ENCODE data around the gene GRB10. TPM values are rescaled to one million over a fixed set of nuclear protein-coding genes. Genes with fewer than 3 reads are reported as not detected.
A peak's percentile ranks its signal among the peaks of the same experiment; 100 is the strongest.

GRB10 gene
- total RNA-seq, 1 experiment from 2014 or later = 68.2 TPM

GRCh38 chr7:50808282-50808888, 25.7 kb upstream of the GRB10 start:
- H3K36me3 Mint-ChIP-seq (ENCODE audit: insufficient read depth, unreplicated experiment) = no peaks in the 10 kb centered on the region
- no peak overlapping the region for H3K27ac Mint-ChIP-seq (ENCODE audit: low read depth, unreplicated experiment)
- no peak overlapping the region for H3K4me3 Mint-ChIP-seq (ENCODE audit: unreplicated experiment)
- no peak for TF ChIP-seq CTCF (IDR thresholded peaks at IDR 0.05; ENCODE audit: unreplicated experiment)
- DNase-seq (ENCODE audit: unreplicated experiment) = no peak
- no TSS peak for BruUV-seq (replicated peaks)
- intact Hi-C loops (cut with micrococcal nuclease) = no loop called here
- H3K27me3 Mint-ChIP-seq (ENCODE audit: insufficient read depth, unreplicated experiment) = no peaks in the 10 kb centered on the region
- ChIA-PET CTCF (interaction anchor here (0.5 to 2.7 kb wide), 3 partner anchors 12 to 353 kb away, joined by 3 to 8 read pairs (median 4); no protein-coding TSS in a partner anchor), POLR2A (interaction anchor here (0.9 to 1.4 kb wide), 3 partner anchors 9 to 16 kb away, joined by 3 to 4 read pairs (median 4); no protein-coding TSS in a partner anchor)
- H3K9me3 Mint-ChIP-seq (ENCODE audit: unreplicated experiment) = no peaks in the 10 kb centered on the region
- peaks cover 8% of the 10 kb centered on the region for H3K4me1 Mint-ChIP-seq (ENCODE audit: insufficient read depth, unreplicated experiment)

- intact Hi-C loops (cut with micrococcal nuclease) = no loop called here
- Mint-ChIP-seq H3K4me1 (ENCODE audit: insufficient read depth, unreplicated experiment) (peaks cover 10% of the 10 kb centered on the region), H3K9me3 (ENCODE audit: unreplicated experiment) (no peaks in the 10 kb centered on the region), H3K4me3 (ENCODE audit: unreplicated experiment) (no peak overlapping the region), H3K36me3 (ENCODE audit: insufficient read depth, unreplicated experiment) (no peaks in the 10 kb centered on the region), H3K27me3 (ENCODE audit: insufficient read depth, unreplicated experiment) (no peaks in the 10 kb centered on the region), H3K27ac (ENCODE audit: low read depth, unreplicated experiment) (no peak overlapping the region)
- CTCF ChIA-PET = interaction anchor here (0.6 to 2.7 kb wide), 4 partner anchors 61 to 358 kb away, joined by 3 to 8 read pairs (median 3); no protein-coding TSS in a partner anchor
- POLR2A ChIA-PET = no interaction called here
- BruUV-seq (replicated peaks) = no TSS peak
- TF ChIP-seq CTCF (IDR thresholded peaks at IDR 0.05; ENCODE audit: unreplicated experiment) = no peak
- DNase-seq (ENCODE audit: unreplicated experiment) = no peak
Observed at GRCh38 chr7:50807026-50807730, 24.5 kb upstream of the GRB10 start.

GRCh38 chr7:50806143-50806542, 23.4 kb upstream of the GRB10 start:
- no peak for TF ChIP-seq CTCF (IDR thresholded peaks at IDR 0.05; ENCODE audit: unreplicated experiment)
- intact Hi-C loops (cut with micrococcal nuclease) = no loop called here
- no peak overlapping the region for H3K27ac Mint-ChIP-seq (ENCODE audit: low read depth, unreplicated experiment)
- no peaks in the 10 kb centered on the region for H3K36me3 Mint-ChIP-seq (ENCODE audit: insufficient read depth, unreplicated experiment)
- peaks cover 10% of the 10 kb centered on the region for H3K4me1 Mint-ChIP-seq (ENCODE audit: insufficient read depth, unreplicated experiment)
- POLR2A ChIA-PET = no interaction called here
- no peak for DNase-seq (ENCODE audit: unreplicated experiment)
- no peaks in the 10 kb centered on the region for H3K9me3 Mint-ChIP-seq (ENCODE audit: unreplicated experiment)
- CTCF ChIA-PET = no interaction called here
- no TSS peak for BruUV-seq (replicated peaks)
- no peaks in the 10 kb centered on the region for H3K27me3 Mint-ChIP-seq (ENCODE audit: insufficient read depth, unreplicated experiment)
- H3K4me3 Mint-ChIP-seq (ENCODE audit: unreplicated experiment) = no peak overlapping the region

GRCh38 chr7:50805447-50806125, 22.9 kb upstream of the GRB10 start:
- CTCF ChIA-PET = no interaction called here
- Mint-ChIP-seq H3K27ac (ENCODE audit: low read depth, unreplicated experiment) (no peak overlapping the region), H3K4me3 (ENCODE audit: unreplicated experiment) (no peak overlapping the region), H3K9me3 (ENCODE audit: unreplicated experiment) (no peaks in the 10 kb centered on the region), H3K36me3 (ENCODE audit: insufficient read depth, unreplicated experiment) (no peaks in the 10 kb centered on the region), H3K27me3 (ENCODE audit: insufficient read depth, unreplicated experiment) (no peaks in the 10 kb centered on the region), H3K4me1 (ENCODE audit: insufficient read depth, unreplicated experiment) (peaks cover 10% of the 10 kb centered on the region)
- BruUV-seq (replicated peaks) = no TSS peak
- DNase-seq (ENCODE audit: unreplicated experiment) = peak; percentile 50
- POLR2A ChIA-PET = no interaction called here
- TF ChIP-seq CTCF (IDR thresholded peaks at IDR 0.05; ENCODE audit: unreplicated experiment) = no peak
- intact Hi-C loops (cut with micrococcal nuclease) = no loop called here
